SK-N-SH (cell line): Measurements from ENCODE around the gene ALOX15. TPM values are rescaled to one million over a fixed set of nuclear protein-coding genes. Genes with fewer than 3 reads are reported as not detected.
A peak's percentile ranks its signal among the peaks of the same experiment; 100 is the strongest.

Experiments used
- CTCF ChIA-PET: fragments of 300-600, 350-600 bp; formaldehyde crosslinking; extraction: SDS; loops from one replicate; lab custom pipeline; 2021; lab: Yijun Ruan, JAX
- POLR2A ChIA-PET: fragments of 350-600 bp; sonication (Branson Sonifier 250); formaldehyde crosslinking; extraction: SDS; loops from one replicate; lab custom pipeline; 2020; ENCODE audit warnings: antibody characterized with exemption, inconsistent platforms; lab: Yijun Ruan, JAX
- DNase-seq: peaks from one replicate; pipeline ENCODE4 v3.0.0; 2012
- H2AFZ ChIP-seq: fragments of 200-600 bp; sonication (generic); 2 replicates; pipeline ENCODE4 v1.8.1; 2016; ENCODE audit warnings: antibody characterized with exemption, mild to moderate bottlenecking, low read depth
- H3F3A ChIP-seq: fragments of 200-600 bp; sonication (generic); replicated peaks from 2 replicates; pipeline ENCODE3; 2016; ENCODE audit warnings: antibody characterized with exemption, mild to moderate bottlenecking; ENCODE audit not compliant: insufficient read depth
- H3K27ac ChIP-seq, 2 experiments: fragments of 200-500 bp in 1 of 2; fragments of 200-600 bp in 1 of 2; sonication (Bioruptor generic) in 1 of 2; sonication (generic), shearing (Covaris generic) in 1 of 2; 2 replicates each; pipeline versions ENCODE4 v1.5.1 to v1.6.1; 2014 to 2016; ENCODE audit warnings: low read depth in 2 of 2, inconsistent platforms in 1 of 2, low read length in 1 of 2, mild to moderate bottlenecking in 1 of 2, mixed read lengths in 1 of 2
- H3K27me3 ChIP-seq: fragments of 200-600 bp; sonication (generic), shearing (Covaris generic); 2 replicates; pipeline ENCODE4 v1.6.1; 2016; ENCODE audit warnings: mixed run types; ENCODE audit not compliant: insufficient read depth
- H3K36me3 ChIP-seq, 2 experiments: fragments of 200-500 bp in 1 of 2; fragments of 200-600 bp in 1 of 2; sonication (Bioruptor generic) in 1 of 2; sonication (generic) in 1 of 2; replicated peaks in 1 of 2; 2 replicates each; pipeline versions ENCODE3 to v1.5.1; 2014 to 2016; ENCODE audit warnings: low read length in 1 of 2, mild to moderate bottlenecking in 1 of 2; ENCODE audit not compliant: insufficient read depth in 2 of 2, control insufficient read depth in 1 of 2
- H3K4me1 ChIP-seq, 2 experiments: fragments of 200-500 bp in 1 of 2; fragments of 200-600 bp in 1 of 2; sonication (Bioruptor generic) in 1 of 2; sonication (generic), shearing (Covaris generic) in 1 of 2; 2 replicates each; pipeline versions ENCODE4 v1.5.1 to v1.6.1; 2014 to 2016; ENCODE audit warnings: low read depth in 1 of 2, low read length in 1 of 2, mixed run types in 1 of 2; ENCODE audit not compliant: insufficient read depth in 2 of 2, control insufficient read depth in 1 of 2
- H3K4me2 ChIP-seq: fragments of 200-600 bp; sonication (generic), shearing (Covaris generic); 2 replicates; pipeline ENCODE4 v1.6.1; 2017; ENCODE audit warnings: mixed run types
- H3K4me3 ChIP-seq, 2 experiments: fragments of 200-500 bp in 1 of 2; fragments of 200-600 bp in 1 of 2; sonication (Bioruptor generic) in 1 of 2; sonication (generic), shearing (Covaris generic) in 1 of 2; 2 replicates each; pipeline versions ENCODE4 v1.5.1 to v1.8.1; 2014 to 2016; ENCODE audit warnings: low read depth in 2 of 2, inconsistent platforms in 1 of 2, low read length in 1 of 2, mild to moderate bottlenecking in 1 of 2, mixed read lengths in 1 of 2, moderate library complexity in 1 of 2
- H3K79me2 ChIP-seq: fragments of 200-600 bp; sonication (generic); 2 replicates; pipeline ENCODE4 v1.8.1; 2017; ENCODE audit warnings: mild to moderate bottlenecking; ENCODE audit not compliant: insufficient read depth
- H3K9ac ChIP-seq: fragments of 200-600 bp; sonication (generic); 2 replicates; pipeline ENCODE4 v1.6.1; 2017; ENCODE audit warnings: mixed run types
- H3K9me2 ChIP-seq: fragments of 200-600 bp; sonication (generic); 2 replicates; pipeline ENCODE4 v1.6.1; 2017; ENCODE audit warnings: mixed run types
- H3K9me3 ChIP-seq: fragments of 200-600 bp; sonication (generic); 2 replicates; pipeline ENCODE4 v1.6.1; 2017; ENCODE audit warnings: mixed run types, mild to moderate bottlenecking, moderate library complexity
- H4K20me1 ChIP-seq: fragments of 200-600 bp; sonication (generic); 2 replicates; pipeline ENCODE4 v1.6.1; 2017; ENCODE audit warnings: mild to moderate bottlenecking, mixed run types; ENCODE audit not compliant: insufficient read depth
- CHD2 ChIP-seq: fragments of 150-350 bp; IDR thresholded peaks from 2 replicates; pipeline ENCODE4 v1.6.1; 2018; ENCODE audit warnings: low read length; ENCODE audit not compliant: partially characterized antibody
- ELF1 ChIP-seq: IDR thresholded peaks from 2 replicates; pipeline ENCODE4 v1.4.0; 2012
- EP300 ChIP-seq, 2 experiments: IDR thresholded peaks; 2 replicates each; pipeline versions ENCODE4 v1.4.0 to v1.6.1; 2012; ENCODE audit warnings: borderline replicate concordance in 1 of 2, low read depth in 1 of 2, low read length in 1 of 2
- EZH2phosphoT487 ChIP-seq: fragments of 200-600 bp; sonication (generic); IDR thresholded peaks from 2 replicates; pipeline ENCODE4 v1.6.1; 2017; ENCODE audit warnings: low read depth, mixed run types, mild to moderate bottlenecking, antibody characterized with exemption, moderate library complexity, borderline replicate concordance
- FOSL2 ChIP-seq: IDR thresholded peaks from 2 replicates; pipeline ENCODE4 v1.4.0; 2012; ENCODE audit warnings: low read depth, mild to moderate bottlenecking, moderate library complexity, borderline replicate concordance
- FOXM1 ChIP-seq: IDR thresholded peaks from 2 replicates; pipeline ENCODE4 v1.4.0; 2012; ENCODE audit warnings: low read depth, mild to moderate bottlenecking
- JUND ChIP-seq: IDR thresholded peaks from 2 replicates; pipeline ENCODE4 v1.4.0; 2012
- MEF2A ChIP-seq: IDR thresholded peaks from 2 replicates; pipeline ENCODE4 v1.4.0; 2012; ENCODE audit warnings: low read depth, borderline replicate concordance
- MXI1 ChIP-seq: IDR thresholded peaks from 2 replicates; pipeline ENCODE4 v1.6.1; 2012; ENCODE audit warnings: mild to moderate bottlenecking, low read depth, low read length, improper control_type of control experiment
- NRF1 ChIP-seq: IDR thresholded peaks from 2 replicates; pipeline ENCODE4 v1.6.1; 2012; ENCODE audit warnings: low read depth, mild to moderate bottlenecking, low read length
- POLR2AphosphoS5 ChIP-seq: IDR thresholded peaks from 2 replicates; pipeline ENCODE4 v1.6.1; 2012; ENCODE audit warnings: low read depth, low read length
- RFX5 ChIP-seq: IDR thresholded peaks from 2 replicates; pipeline ENCODE4 v1.6.1; 2012; ENCODE audit warnings: mild to moderate bottlenecking, improper control_type of control experiment, low read length
- RXRA ChIP-seq: IDR thresholded peaks from 2 replicates; pipeline ENCODE4 v1.4.0; 2012; ENCODE audit warnings: low read depth, mild to moderate bottlenecking, borderline replicate concordance
- SMC3 ChIP-seq: IDR thresholded peaks from 2 replicates; pipeline ENCODE4 v1.6.1; 2012; ENCODE audit warnings: low read depth, low read length, improper control_type of control experiment
- TAF1 ChIP-seq: IDR thresholded peaks from 2 replicates; pipeline ENCODE4 v1.6.1; 2012; ENCODE audit warnings: low read depth, mild to moderate bottlenecking, low read length, moderate library complexity, borderline replicate concordance
- TCF12 ChIP-seq: IDR thresholded peaks from 2 replicates; pipeline ENCODE4 v1.4.0; 2012
- TEAD4 ChIP-seq: IDR thresholded peaks from 2 replicates; pipeline ENCODE4 v1.4.0; 2012; ENCODE audit warnings: mild to moderate bottlenecking, borderline replicate concordance; ENCODE audit not compliant: insufficient read depth
- USF1 ChIP-seq: IDR thresholded peaks from 2 replicates; pipeline ENCODE4 v1.4.0; 2012; ENCODE audit warnings: low read depth, borderline replicate concordance
- YY1 ChIP-seq: IDR thresholded peaks from 2 replicates; pipeline ENCODE4 v1.4.0; 2012; ENCODE audit warnings: low read depth, mild to moderate bottlenecking
- WGBS: methylation state at CpG from one replicate; pipeline ENCODE4 v1.1.6; 2017; ENCODE audit warnings: low lambda C conversion rate; 5-methylcytosine and 5-hydroxymethylcytosine counted together
- polyA plus RNA-seq, 3 experiments: library from polyadenylated mRNA; depleted of rRNA; stranded (reverse); fragments of >200 nt; gene quantifications; 2 replicates each; pipeline ENCODE4 v1.2.3, GENCODE V29; 2012
- TF ChIP-seq, protein P1 (sequence below): fragments of 200-600 bp; sonication (generic); IDR thresholded peaks from 2 replicates; pipeline ENCODE4 v1.6.1; 2017; ENCODE audit warnings: antibody characterized with exemption, mild to moderate bottlenecking, moderate library complexity
- TF ChIP-seq, protein P2 (sequence below): IDR thresholded peaks from 2 replicates; pipeline ENCODE4 v1.6.1; 2012; ENCODE audit warnings: mild to moderate bottlenecking, low read depth, low read length, moderate library complexity
- TF ChIP-seq, protein P3 (sequence below): IDR thresholded peaks from 2 replicates; pipeline ENCODE4 v1.4.0; 2012; ENCODE audit warnings: low read depth, borderline replicate concordance

The ALOX15 gene
- polyA plus RNA-seq, 1 of the 3 experiments (the other 2 are of a cell fraction) = not detected

DNA sequence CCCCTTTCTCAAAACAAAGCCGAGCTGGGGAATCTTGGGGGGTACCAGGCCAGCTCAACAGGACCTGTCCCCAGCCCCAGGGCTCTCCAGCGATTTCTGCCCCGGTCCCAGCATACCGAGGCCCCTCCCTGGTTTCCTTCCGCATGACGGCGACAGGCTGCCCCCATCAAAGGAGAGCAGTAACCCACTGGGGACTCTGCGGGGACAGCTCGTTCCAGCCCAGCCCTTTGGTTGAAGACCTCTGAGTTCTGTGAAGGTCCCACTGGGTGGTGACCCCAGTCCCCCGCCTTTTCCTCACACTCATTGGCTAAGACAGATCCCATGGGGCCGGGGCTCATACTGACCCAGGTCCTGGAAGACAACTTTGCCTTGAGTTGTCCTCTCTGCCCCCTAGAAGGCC, 53.1 kb downstream of the ALOX15 start (continued):
- TF ChIP-seq, protein P1, sequence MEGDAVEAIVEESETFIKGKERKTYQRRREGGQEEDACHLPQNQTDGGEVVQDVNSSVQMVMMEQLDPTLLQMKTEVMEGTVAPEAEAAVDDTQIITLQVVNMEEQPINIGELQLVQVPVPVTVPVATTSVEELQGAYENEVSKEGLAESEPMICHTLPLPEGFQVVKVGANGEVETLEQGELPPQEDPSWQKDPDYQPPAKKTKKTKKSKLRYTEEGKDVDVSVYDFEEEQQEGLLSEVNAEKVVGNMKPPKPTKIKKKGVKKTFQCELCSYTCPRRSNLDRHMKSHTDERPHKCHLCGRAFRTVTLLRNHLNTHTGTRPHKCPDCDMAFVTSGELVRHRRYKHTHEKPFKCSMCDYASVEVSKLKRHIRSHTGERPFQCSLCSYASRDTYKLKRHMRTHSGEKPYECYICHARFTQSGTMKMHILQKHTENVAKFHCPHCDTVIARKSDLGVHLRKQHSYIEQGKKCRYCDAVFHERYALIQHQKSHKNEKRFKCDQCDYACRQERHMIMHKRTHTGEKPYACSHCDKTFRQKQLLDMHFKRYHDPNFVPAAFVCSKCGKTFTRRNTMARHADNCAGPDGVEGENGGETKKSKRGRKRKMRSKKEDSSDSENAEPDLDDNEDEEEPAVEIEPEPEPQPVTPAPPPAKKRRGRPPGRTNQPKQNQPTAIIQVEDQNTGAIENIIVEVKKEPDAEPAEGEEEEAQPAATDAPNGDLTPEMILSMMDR = no peak
- TF ChIP-seq TAF1 (no peak), EP300 (IDR thresholded peaks at IDR 0.05; ENCODE audit: borderline replicate concordance in 1 of 2, low read depth in 1 of 2, low read length in 1 of 2) (no peak)

DNA sequence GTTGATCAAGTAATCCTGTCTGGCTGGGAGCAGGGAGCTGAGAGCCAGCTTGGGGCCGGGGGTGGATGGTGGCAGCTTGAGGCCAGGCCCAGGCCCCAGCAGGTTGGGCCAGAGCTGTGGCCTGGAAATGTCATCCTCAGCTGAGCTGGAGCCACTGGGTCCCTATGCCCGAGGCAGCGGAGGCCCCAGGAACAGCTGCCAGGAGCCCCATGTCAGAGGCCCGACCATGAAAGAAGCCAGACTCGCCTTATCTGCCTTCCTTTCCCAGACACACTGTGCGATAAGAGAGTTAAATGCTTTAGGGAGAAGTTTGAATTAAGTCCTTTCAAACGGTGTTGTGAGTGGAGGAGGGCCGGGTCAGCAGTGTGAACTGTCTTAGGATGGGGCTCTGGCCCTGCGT, 53.7 kb downstream of the ALOX15 start:
- H2AFZ ChIP-seq = no peak overlapping the region
- ChIA-PET POLR2A (no interaction called here), CTCF (interaction anchor here (0.6 to 9.7 kb wide), 4 partner anchors 12 to 175 kb away, joined by 3 to 75 read pairs (median 15); no protein-coding TSS in a partner anchor)
- no peak overlapping the region for H3K4me3 ChIP-seq
- no peaks in the 10 kb centered on the region for H3K9me3 ChIP-seq
- no peaks in the 10 kb centered on the region for H3K79me2 ChIP-seq
- H4K20me1 ChIP-seq = no peaks in the 10 kb centered on the region
- WGBS = 29% methylated on average over 7 of the region's 9 CpGs
- H3F3A ChIP-seq = no peaks in the 10 kb centered on the region
- peaks cover 0 to 30% of the 10 kb centered on the region in 2 experiments; a peak in 1 of 4 replicates for H3K4me1 ChIP-seq
- no peaks in the 10 kb centered on the region for H3K9me2 ChIP-seq
- no peak overlapping the region for H3K27ac ChIP-seq
- no peak overlapping the region for H3K4me2 ChIP-seq
- no peak overlapping the region for H3K9ac ChIP-seq
- no peaks in the 10 kb centered on the region for H3K36me3 ChIP-seq
- peak; percentile 94 for DNase-seq
- H3K27me3 ChIP-seq = peaks cover 69% of the 10 kb centered on the region
- TF ChIP-seq, protein P1 = no peak
- TF ChIP-seq YY1 = no peak
- TF ChIP-seq RXRA = no peak
- TF ChIP-seq TEAD4 = no peak
- TF ChIP-seq, protein P2, sequence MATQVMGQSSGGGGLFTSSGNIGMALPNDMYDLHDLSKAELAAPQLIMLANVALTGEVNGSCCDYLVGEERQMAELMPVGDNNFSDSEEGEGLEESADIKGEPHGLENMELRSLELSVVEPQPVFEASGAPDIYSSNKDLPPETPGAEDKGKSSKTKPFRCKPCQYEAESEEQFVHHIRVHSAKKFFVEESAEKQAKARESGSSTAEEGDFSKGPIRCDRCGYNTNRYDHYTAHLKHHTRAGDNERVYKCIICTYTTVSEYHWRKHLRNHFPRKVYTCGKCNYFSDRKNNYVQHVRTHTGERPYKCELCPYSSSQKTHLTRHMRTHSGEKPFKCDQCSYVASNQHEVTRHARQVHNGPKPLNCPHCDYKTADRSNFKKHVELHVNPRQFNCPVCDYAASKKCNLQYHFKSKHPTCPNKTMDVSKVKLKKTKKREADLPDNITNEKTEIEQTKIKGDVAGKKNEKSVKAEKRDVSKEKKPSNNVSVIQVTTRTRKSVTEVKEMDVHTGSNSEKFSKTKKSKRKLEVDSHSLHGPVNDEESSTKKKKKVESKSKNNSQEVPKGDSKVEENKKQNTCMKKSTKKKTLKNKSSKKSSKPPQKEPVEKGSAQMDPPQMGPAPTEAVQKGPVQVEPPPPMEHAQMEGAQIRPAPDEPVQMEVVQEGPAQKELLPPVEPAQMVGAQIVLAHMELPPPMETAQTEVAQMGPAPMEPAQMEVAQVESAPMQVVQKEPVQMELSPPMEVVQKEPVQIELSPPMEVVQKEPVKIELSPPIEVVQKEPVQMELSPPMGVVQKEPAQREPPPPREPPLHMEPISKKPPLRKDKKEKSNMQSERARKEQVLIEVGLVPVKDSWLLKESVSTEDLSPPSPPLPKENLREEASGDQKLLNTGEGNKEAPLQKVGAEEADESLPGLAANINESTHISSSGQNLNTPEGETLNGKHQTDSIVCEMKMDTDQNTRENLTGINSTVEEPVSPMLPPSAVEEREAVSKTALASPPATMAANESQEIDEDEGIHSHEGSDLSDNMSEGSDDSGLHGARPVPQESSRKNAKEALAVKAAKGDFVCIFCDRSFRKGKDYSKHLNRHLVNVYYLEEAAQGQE = no peak
- TF ChIP-seq CHD2 = peak; percentile 92
- TF ChIP-seq FOXM1 = no peak
- no peak for TF ChIP-seq MEF2A
- peak; percentile 84 for TF ChIP-seq TCF12
- no peak for TF ChIP-seq RFX5
- peak; percentile 55 for TF ChIP-seq POLR2AphosphoS5
- TF ChIP-seq, protein P3, sequence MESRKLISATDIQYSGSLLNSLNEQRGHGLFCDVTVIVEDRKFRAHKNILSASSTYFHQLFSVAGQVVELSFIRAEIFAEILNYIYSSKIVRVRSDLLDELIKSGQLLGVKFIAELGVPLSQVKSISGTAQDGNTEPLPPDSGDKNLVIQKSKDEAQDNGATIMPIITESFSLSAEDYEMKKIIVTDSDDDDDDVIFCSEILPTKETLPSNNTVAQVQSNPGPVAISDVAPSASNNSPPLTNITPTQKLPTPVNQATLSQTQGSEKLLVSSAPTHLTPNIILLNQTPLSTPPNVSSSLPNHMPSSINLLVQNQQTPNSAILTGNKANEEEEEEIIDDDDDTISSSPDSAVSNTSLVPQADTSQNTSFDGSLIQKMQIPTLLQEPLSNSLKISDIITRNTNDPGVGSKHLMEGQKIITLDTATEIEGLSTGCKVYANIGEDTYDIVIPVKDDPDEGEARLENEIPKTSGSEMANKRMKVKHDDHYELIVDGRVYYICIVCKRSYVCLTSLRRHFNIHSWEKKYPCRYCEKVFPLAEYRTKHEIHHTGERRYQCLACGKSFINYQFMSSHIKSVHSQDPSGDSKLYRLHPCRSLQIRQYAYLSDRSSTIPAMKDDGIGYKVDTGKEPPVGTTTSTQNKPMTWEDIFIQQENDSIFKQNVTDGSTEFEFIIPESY = no peak
- TF ChIP-seq USF1 = no peak
- TF ChIP-seq NRF1 = no peak
- TF ChIP-seq EP300 (IDR thresholded peaks at IDR 0.05; ENCODE audit: borderline replicate concordance in 1 of 2, low read depth in 1 of 2, low read length in 1 of 2) = peak in 1 of 2 experiments; percentile 98; a peak in 2 of 4 replicates
- no peak for TF ChIP-seq JUND
- TF ChIP-seq ELF1 = no peak
- peak; percentile 63; the same call in 1 of the 2 replicates for TF ChIP-seq MXI1
- no peak for TF ChIP-seq SMC3
- TF ChIP-seq EZH2phosphoT487 = no peak
- TF ChIP-seq FOSL2 = no peak
